Esophagus muscularis mucosa (tissue), 4 donors: ENCODE measurements around the gene NRIP1. TPM values are rescaled to one million over a fixed set of nuclear protein-coding genes. Genes with fewer than 3 reads are reported as not detected.
A peak's percentile ranks its signal among the peaks of the same experiment; 100 is the strongest.

Experiments used
- DNase-seq: peaks from one replicate; pipeline ENCODE4 v3.0.0-alpha.2; 2017; ENCODE audit errors: extremely low spot score
- H3K27ac ChIP-seq, 4 donors: fragments of 200-600 bp; sonication (generic); replicated peaks in 1 of 4; 1 replicate in 3 of 4; 2 replicates in 1 of 4; pipeline ENCODE4 v1.5.1; 2016 to 2019; ENCODE audit warnings: mild to moderate bottlenecking in 1 of 4
- H3K27me3 ChIP-seq, 4 donors: fragments of 200-600 bp; sonication (generic); one replicate each; pipeline versions ENCODE4 v1.5.1 to v1.6.0; 2016 to 2019
- H3K36me3 ChIP-seq, 4 donors: fragments of 200-600 bp; sonication (generic); one replicate each; pipeline ENCODE4 v1.5.1; 2016 to 2019
- H3K4me1 ChIP-seq, 4 donors: fragments of 200-600 bp; sonication (generic); one replicate each; pipeline ENCODE4 v1.5.1; 2016 to 2019
- H3K4me3 ChIP-seq, 4 donors: fragments of 200-600 bp; sonication (generic); 1 replicate in 2 of 4; 2 replicates in 2 of 4; pipeline ENCODE4 v1.5.1; 2016 to 2019; ENCODE audit warnings: mild to moderate bottlenecking in 4 of 4, moderate library complexity in 1 of 4
- H3K9me3 ChIP-seq, 4 donors: fragments of 200-600 bp; sonication (generic); 1 replicate in 3 of 4; 2 replicates in 1 of 4; pipeline ENCODE4 v1.5.1; 2016 to 2019
- EP300 ChIP-seq: sonication (generic); formaldehyde crosslinking; IDR thresholded peaks from one replicate; pipeline ENCODE4 v1.6.1; 2017; ENCODE audit warnings: antibody characterized with exemption
- POLR2A ChIP-seq: fragments of 450-650 bp; IDR thresholded peaks from one replicate; pipeline ENCODE4 v1.6.1; 2017; ENCODE audit warnings: antibody characterized with exemption, moderate library complexity, mild to moderate bottlenecking, low read depth
- POLR2AphosphoS5 ChIP-seq, 2 donors: sonication (generic); formaldehyde crosslinking; IDR thresholded peaks; one replicate each; pipeline ENCODE4 v1.6.1; 2017; ENCODE audit warnings: antibody characterized with exemption in 2 of 2
- WGBS: methylation state at CpG from one replicate; pipeline ENCODE4 v1.1.5; 2018; 5-methylcytosine and 5-hydroxymethylcytosine counted together
- intact Hi-C: fragments of 100-400 bp; cut with DNase I; formaldehyde crosslinking; loops from one replicate; pipeline ENCODE4 v1.15.1; 2023
- total RNA-seq, 4 donors: library from RNA; depleted of rRNA; stranded (reverse); fragments of >200 nt; gene quantifications; one replicate each; pipeline versions ENCODE4 v1.1.0 to v1.2.1, GENCODE V29; 2016
- TF ChIP-seq, protein P1 (sequence below), 3 experiments: fragments of 200-600 bp in 2 of 3; fragments of 450-650 bp in 1 of 3; sonication (generic) in 2 of 3; IDR thresholded peaks; one replicate each; pipeline ENCODE4 v1.5.1; 2017 to 2019; ENCODE audit warnings: antibody characterized with exemption in 3 of 3, mild to moderate bottlenecking in 2 of 3, moderate library complexity in 1 of 3

NRIP1 gene
- total RNA-seq, 4 donors from 2014 or later = 21.7 to 33.3 (median 28.5) TPM

- no peak overlapping the region for H3K4me3 ChIP-seq
- DNase-seq = no peak
- intact Hi-C loops = no loop called here
- no peak for TF ChIP-seq POLR2A
- TF ChIP-seq POLR2AphosphoS5 (IDR thresholded peaks at IDR 0.05) = no peak
- TF ChIP-seq, protein P1, sequence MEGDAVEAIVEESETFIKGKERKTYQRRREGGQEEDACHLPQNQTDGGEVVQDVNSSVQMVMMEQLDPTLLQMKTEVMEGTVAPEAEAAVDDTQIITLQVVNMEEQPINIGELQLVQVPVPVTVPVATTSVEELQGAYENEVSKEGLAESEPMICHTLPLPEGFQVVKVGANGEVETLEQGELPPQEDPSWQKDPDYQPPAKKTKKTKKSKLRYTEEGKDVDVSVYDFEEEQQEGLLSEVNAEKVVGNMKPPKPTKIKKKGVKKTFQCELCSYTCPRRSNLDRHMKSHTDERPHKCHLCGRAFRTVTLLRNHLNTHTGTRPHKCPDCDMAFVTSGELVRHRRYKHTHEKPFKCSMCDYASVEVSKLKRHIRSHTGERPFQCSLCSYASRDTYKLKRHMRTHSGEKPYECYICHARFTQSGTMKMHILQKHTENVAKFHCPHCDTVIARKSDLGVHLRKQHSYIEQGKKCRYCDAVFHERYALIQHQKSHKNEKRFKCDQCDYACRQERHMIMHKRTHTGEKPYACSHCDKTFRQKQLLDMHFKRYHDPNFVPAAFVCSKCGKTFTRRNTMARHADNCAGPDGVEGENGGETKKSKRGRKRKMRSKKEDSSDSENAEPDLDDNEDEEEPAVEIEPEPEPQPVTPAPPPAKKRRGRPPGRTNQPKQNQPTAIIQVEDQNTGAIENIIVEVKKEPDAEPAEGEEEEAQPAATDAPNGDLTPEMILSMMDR (IDR thresholded peaks at IDR 0.05) = no peak
- no peak for TF ChIP-seq EP300
- no peak overlapping the region for H3K27ac ChIP-seq
- WGBS = 89% methylated on average over 6 of the region's 6 CpGs
- H3K36me3 ChIP-seq = no peaks in the 10 kb centered on the region
- H3K9me3 ChIP-seq = no peaks in the 10 kb centered on the region
- H3K4me1 ChIP-seq = peaks cover 0 to 8% (median 0%) of the 10 kb centered on the region in 4 donors
- no peaks in the 10 kb centered on the region for H3K27me3 ChIP-seq
Observed at GRCh38 chr21:15071009-15071408, 6.2 kb upstream of the NRIP1 start.

- TF ChIP-seq, protein P1 (IDR thresholded peaks at IDR 0.05) = no peak
- TF ChIP-seq EP300 = no peak
- no peak for TF ChIP-seq POLR2A
- no peak for TF ChIP-seq POLR2AphosphoS5 (IDR thresholded peaks at IDR 0.05)
- H3K36me3 ChIP-seq = no peaks in the 10 kb centered on the region
- H3K4me1 ChIP-seq = peaks cover 16 to 32% (median 24%) of the 10 kb centered on the region in 4 donors
- H3K27ac ChIP-seq = peak overlapping the region; percentile 97 to 98 (median 98)
- intact Hi-C loops = loop anchor here (5.0 kb wide), 1 partner anchor 416 kb away; no protein-coding TSS in a partner anchor
- no peaks in the 10 kb centered on the region for H3K9me3 ChIP-seq
- 0% methylated on average over 8 of the region's 8 CpGs for WGBS
- no peak for DNase-seq
- H3K27me3 ChIP-seq = no peaks in the 10 kb centered on the region
- peak overlapping the region; percentile 67 to 96 (median 92) for H3K4me3 ChIP-seq
Observed at GRCh38 chr21:15066123-15066575, 1.3 kb upstream of the NRIP1 start.

- no peaks in the 10 kb centered on the region for H3K27me3 ChIP-seq
- peaks cover 22 to 38% (median 30%) of the 10 kb centered on the region in 4 donors for H3K4me1 ChIP-seq
- peak overlapping the region; percentile 97 to 98 (median 98) for H3K27ac ChIP-seq
- intact Hi-C loops = loop anchor here (5.0 kb wide), 1 partner anchor 417 kb away; no protein-coding TSS in a partner anchor
- 3% methylated on average over 38 of the region's 38 CpGs for WGBS
- TF ChIP-seq, protein P1 (IDR thresholded peaks at IDR 0.05) = no peak
- TF ChIP-seq POLR2A (peak; percentile 19), EP300 (no peak), POLR2AphosphoS5 (IDR thresholded peaks at IDR 0.05) (peak; percentile 80 to 88)
- H3K9me3 ChIP-seq = no peaks in the 10 kb centered on the region
- peak; percentile 94 for DNase-seq
- no peaks in the 10 kb centered on the region for H3K36me3 ChIP-seq
- H3K4me3 ChIP-seq = peak overlapping the region; percentile 67 to 96 (median 92)
Observed at GRCh38 chr21:15065392-15066122, 757 bp upstream of the NRIP1 start.

DNA sequence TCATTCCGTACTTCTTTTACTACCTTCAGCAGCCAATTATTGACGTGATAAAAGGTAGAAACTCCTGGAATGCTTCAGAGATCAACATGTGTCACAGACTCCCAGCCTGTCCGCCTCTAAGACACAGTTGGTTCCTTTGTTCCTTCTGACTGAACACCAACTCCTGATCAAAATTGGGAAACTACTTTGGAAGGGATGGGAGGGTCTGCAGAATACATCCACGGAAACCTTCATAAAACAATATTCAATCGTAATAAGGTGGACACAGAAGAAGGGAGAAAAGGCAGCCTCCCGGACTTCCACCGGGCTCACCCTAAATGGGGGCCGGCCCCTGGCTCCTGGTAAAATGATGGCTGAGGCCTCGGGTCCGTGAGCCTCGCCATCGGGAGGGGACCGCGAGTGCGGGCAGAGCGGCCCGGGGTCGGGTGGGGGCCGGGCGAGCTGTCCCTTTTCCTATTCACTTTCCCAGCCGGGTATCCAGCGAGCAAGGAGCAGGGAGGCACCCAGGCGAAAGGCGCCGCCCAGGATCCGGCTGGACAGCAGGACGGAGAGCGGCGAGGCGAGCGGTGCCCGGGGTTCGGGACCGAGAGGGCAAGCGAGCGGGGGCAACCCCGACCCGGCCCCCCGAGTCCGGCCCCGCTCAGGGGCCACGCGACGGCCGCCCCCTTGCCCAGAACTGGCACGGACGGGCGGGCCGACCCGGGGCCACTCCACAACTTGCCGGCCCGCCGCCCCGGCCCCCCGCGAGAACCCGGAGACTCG lies 805 bp downstream of the NRIP1 start:
- peak overlapping the region; percentile 67 to 96 (median 92) for H3K4me3 ChIP-seq
- 2% methylated on average over 27 of the region's 58 CpGs for WGBS
- H3K9me3 ChIP-seq = no peaks in the 10 kb centered on the region
- TF ChIP-seq POLR2A (no peak), EP300 (no peak), POLR2AphosphoS5 (IDR thresholded peaks at IDR 0.05) (no peak)
- TF ChIP-seq, protein P1 (IDR thresholded peaks at IDR 0.05) = no peak
- H3K27ac ChIP-seq = peak overlapping the region; percentile 97 to 98 (median 98)
- peaks cover 37 to 54% (median 45%) of the 10 kb centered on the region in 4 donors for H3K4me1 ChIP-seq
- no peaks in the 10 kb centered on the region for H3K36me3 ChIP-seq
- intact Hi-C loops = loop anchor here (5.0 kb wide), 2 partner anchors 197 to 682 kb away; partner anchors contain the start of gene HSPA13
- no peak for DNase-seq
- no peaks in the 10 kb centered on the region for H3K27me3 ChIP-seq
